Measurements from ENCODE around the gene CAPN11.
A peak's percentile ranks its signal among the peaks of the same experiment; 100 is the strongest.
"Not testable (repeated sequence)": the region's sequence is repeated elsewhere in the genome, so short reads cannot be mapped to it uniquely, and the experiment has no call there.

CAPN11 gene

DNA sequence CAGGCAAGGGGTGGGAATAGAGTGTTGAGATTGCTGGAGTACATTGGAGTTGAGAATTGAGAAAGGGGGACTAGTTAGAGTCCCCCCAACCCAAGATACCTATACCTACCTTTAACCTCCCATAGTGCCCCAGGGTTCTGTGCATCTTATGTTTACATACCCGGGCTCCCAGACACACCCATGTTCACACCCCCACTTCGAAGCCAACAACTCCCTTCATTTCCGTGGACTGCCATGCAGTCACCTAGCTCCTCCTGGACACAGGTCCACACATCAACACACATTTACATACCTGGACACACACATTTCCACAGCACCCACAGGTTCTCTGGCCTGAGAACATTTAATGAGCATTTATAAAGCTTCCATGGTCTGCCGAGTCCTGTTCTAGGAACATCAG is 26.1 kb upstream of the CAPN11 start:
- DNase-seq: no peak

- peak; percentile 76 for DNase-seq
Measured at GRCh38 chr6:44133003-44133931, 25.4 kb upstream of the CAPN11 start.

GRCh38 chr6:44133981-44134711 is 24.5 kb upstream of the CAPN11 start:
- DNase-seq: no peak

GRCh38 chr6:44135173-44135758 is 23.4 kb upstream of the CAPN11 start:
- no peak for DNase-seq

- DNase-seq: no peak
Measured at GRCh38 chr6:44135875-44136274, 22.7 kb upstream of the CAPN11 start.

DNA sequence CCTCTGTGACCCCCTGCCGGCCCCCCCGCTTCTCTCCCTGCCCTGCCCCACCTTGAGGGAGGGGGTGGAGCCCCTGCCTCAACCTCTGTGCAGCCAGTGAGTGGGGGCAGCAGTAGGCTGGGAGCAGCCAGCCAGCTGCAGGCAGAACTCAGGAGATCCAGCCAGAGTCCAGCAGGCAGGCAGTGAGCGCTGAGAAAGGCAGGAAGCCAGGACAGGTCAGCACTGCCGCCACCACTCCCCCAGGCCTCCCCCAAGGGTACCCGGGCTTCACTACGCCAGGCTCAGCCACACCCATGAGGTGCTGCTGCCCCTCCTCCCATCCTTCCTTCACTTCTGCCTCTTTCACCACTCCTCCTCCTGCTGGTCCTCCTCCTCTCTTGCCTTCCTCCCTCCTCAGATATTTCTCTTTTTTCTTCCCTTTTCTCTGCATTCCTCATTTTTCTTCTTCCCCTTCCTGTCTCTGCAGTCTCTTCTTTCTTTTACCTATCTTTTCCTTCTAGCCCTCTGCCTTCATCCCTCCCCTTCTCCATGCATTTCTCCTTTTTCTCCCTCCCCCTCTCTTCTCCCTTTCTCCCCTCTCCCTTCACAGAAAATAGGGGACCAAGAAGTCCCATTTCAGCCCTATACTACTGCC is 19.8 kb upstream of the CAPN11 start:
- no peak for DNase-seq

- no peak for DNase-seq
Measured at GRCh38 chr6:44139351-44139743, 19.3 kb upstream of the CAPN11 start.

DNA sequence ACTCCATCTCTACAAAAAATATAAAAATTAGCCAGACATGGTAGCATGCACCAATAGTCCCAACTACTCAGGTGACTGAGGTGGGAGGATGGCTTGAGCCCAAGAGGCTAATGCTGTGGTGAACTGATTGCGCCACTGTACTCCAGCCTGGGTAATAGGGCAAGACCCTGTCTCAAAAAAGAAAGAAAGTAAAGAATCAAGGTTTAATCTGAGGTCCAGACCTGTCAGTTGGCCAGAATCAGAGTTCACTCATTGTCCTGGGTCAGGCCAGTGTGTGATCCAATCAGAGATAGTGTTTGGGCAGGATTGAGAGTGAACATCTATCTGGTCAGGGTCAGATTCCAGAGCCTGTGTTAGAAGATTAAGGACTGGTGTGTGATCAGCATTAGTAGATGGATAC is 15.8 kb upstream of the CAPN11 start:
- no peak for DNase-seq

- no peak for DNase-seq
Measured at GRCh38 chr6:44143731-44144130, 14.9 kb upstream of the CAPN11 start.

DNA sequence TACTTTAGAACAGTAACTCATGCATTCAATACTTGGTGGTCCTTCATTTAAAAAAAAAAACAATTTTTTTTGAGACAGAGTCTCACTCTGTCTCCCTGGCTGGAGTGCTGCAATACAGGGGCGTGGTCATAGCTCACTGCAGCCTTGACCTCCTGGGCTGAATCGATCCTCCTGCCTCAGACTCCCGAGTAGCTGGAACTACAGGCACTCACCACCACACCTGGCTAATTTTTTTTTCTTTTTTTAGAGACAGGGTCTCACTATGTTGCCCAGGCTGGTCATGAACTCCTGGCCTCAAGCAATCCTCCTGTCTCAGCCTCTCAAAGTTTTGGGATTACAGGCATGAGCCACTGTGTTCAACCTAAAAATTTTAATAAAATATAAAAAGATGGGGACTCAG is 14.1 kb upstream of the CAPN11 start:
- DNase-seq: not testable (repeated sequence)

DNA sequence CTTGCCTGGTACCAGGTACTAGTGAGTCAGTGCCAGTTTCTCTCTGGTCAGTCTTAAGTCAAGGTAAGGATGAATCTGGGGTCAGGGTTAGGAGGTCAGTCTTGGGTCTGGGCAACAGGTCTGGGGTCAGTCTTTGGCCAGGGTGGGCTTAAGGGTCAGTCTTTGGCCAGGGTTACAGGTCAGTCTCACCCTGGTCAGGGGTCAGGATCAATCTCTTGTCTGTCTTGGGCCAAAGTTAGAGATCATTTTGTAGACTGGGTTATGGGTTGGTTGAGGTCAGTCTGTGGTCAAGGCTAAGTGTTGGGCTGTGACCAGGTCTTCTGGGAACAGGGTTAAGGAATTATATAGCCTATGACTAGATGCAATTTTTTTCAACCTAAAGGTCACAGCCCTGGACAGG is 12.8 kb upstream of the CAPN11 start:
- DNase-seq: no peak

DNA sequence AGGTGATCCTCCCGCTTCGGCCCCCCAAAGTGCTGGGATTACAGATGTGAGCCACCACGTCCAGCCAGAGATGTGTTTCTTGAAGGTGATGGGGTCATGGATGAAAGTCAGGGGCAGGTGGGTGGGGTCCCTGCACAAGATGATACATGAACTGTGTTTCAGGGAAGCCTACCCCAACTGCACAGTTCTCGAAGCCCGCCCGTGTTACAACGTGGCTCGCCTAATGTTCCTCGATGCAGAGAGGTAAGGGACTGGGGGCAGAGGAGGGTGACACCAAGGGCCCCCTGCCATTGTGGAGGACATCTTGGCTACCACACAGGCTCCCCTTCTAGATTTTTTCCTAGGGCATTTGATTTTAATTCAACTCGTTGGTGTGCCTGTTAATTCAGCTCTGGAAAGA is 11.9 kb upstream of the CAPN11 start:
- no peak for DNase-seq

DNA sequence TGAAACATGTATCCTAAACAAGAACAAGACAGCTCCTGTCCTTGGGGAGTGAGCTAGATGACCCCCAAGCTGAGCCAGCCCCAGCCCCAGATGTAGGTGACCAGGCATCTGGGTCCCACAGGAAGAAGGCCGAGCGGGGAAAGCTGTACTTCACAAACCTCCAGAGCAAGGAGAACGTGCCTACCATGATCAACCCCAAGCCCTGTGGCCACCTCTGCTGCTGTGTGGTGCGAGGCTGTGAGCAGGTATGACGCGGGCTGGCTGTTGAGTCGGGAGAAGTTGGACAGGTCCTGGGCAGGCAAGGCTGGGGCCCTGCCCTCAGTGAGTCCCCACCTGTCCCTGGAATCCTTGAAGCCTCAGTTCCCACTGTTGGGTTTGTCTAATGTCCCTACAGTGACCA is 11.4 kb upstream of the CAPN11 start:
- no peak for DNase-seq

- no peak for DNase-seq
Measured at GRCh38 chr6:44148306-44148705, 10.3 kb upstream of the CAPN11 start.

DNA sequence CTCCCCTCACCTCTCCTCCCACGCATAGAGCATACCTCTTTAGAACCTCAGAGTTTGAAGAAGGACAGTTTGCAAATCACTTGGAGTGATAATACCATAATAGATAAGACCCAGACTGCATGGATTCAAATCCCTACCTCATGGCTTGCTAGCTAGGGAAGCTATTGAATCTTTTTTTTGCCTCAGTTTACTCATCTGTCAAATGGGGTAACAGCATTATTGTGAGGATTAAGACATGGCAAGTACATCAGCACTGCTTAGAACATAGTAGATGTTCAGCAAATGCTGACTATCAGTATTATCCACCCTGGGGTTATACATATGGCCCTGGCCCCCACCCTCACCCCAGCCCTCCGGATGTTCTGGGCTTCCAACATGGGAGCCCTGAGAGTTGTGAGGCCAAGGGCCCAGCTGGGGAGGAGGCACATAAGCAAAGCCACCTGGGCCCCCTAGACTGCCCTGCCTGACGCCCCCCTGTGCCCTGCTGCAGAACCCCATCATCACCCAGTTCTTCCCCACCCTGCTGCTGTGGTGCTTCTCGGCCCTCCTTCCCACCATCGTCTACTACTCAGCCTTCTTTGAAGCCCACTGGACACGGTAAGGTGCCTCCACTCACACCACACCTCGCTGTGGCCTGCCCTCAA is 9.1 kb upstream of the CAPN11 start:
- DNase-seq: no peak

- no peak for DNase-seq
Measured at GRCh38 chr6:44150317-44150917, 8.2 kb upstream of the CAPN11 start.

DNA sequence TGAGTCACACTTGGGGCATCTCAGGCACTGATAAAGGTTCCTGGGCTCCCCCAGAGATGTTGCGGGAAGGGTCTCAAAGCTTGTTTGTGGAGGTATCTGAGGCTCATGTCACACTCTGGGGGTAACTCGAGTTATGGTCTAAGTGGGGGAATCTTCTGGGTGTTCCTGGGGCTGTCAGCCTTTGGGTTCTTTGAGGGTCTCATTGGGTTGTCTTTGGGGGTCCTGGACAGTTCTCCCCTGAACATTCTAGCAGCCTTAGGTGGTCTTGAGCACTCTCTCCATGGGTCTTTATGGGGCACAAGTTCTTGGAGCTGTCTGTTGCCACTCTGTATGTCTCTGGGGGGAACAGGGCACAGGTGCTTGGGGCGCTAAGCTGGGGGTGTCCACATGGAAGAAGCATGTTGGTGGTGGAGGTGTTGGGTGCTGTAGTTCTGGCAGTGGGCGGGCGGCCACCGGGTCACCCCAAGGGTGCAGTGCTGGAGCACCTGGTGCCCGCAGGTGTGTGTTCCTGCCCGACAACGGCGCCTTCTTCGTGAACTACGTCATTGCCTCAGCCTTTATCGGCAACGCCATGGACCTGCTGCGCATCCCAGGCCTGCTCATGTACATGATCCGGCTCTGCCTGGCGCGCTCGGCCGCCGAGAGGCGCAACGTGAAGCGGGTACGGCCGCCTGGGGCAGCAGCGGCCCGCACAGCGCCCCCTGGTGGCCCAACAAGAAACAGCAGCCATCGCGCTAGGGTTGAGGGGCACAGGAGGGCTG is 7.1 kb upstream of the CAPN11 start:
- DNase-seq: peak; percentile 64

DNA sequence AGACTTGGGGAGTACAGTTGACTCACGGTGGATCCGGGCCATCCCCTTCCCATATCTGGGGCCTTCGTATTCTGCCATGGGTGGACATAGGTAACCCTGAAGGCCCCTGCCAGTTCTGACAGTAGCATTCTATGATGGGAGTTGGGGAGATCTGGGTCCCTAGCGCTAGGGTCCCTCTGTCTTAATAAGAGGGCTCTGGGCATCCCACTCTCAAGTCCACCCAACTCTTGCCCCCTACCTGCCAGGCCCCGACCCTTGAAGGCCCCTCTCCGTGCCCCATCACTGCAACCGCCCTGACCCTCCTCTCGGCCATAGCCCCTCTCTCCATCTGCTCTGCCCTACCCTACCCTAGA is 6.5 kb upstream of the CAPN11 start:
- no peak for DNase-seq

DNA sequence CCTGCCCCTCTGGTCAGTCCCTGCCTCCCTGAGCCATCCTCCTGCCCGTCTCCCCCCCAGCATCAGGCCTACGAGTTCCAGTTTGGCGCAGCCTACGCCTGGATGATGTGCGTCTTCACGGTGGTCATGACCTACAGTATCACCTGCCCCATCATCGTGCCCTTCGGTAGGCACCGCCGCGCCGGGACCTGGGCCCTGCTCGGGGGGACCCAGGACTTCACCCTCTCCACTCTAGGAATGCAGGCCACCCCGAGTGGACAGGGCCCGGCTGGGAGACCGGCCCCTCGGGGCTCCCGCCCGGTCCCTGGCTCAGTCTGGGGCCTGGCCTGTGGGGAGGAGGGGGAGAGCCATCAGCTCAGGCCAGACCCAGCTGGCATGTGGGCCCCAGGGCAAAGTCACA is 6.1 kb upstream of the CAPN11 start:
- DNase-seq: no peak

DNA sequence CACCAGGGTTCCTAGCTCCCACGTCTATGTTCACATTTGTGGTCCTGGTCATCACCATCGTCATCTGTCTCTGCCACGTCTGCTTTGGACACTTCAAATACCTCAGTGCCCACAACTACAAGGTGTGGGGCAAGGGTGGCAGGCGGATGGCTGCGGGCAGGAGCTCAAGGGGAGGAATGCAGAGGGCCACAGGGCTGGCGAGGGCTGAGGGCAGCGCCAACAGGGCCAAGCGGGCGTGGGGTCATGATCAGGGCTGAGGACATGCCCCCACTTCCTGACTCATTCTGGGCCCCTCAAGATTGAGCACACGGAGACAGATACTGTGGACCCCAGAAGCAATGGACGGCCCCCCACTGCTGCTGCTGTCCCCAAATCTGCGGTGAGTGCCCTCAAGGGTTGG is 4.6 kb upstream of the CAPN11 start:
- no peak for DNase-seq

DNA sequence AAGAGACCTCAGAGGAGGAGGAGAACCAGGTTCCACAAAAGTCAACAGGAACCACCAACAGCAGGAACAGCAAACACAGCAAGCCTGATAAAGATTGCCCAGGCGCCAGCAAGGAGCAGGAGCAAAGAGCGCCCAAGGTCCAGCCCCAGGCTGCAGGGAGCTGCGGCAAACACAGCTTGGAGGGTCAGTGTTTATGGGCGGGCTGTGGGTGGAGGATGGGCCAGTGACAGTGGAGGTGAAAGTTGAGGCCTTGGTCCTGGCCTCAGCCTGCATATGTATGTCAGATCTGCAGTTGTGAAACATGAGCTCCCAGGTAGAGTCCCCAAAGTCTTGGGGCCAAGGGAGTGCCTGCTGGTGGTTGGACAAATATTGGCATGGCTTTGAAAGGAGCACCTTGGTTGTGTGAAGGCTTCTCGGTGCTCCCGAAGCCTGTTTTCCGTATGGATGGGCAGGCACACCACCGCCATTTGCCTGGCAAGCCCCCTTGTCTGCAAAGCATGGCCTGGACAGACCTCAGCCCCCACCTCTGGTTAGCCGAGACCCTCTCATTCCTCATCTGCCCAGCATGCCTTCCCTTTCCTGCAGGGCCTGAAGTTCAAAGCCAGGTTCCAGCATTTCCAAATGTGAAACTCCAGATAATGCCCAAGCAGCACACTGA is 2.0 kb upstream of the CAPN11 start:
- DNase-seq: no peak
